H9 (cell line): ENCODE data around the gene KCNJ16. TPM values are rescaled to one million over a fixed set of nuclear protein-coding genes. Genes with fewer than 3 reads are reported as not detected.

Source experiments
- DNase-seq: peaks from one replicate; pipeline ENCODE4 v3.0.0-alpha.2; 2017
- H2AFZ ChIP-seq: one replicate; pipeline ENCODE4 v1.6.1; 2013; ENCODE audit warnings: mild to moderate bottlenecking, low read length, control low read depth, moderate library complexity
- H2AK5ac ChIP-seq: 2 replicates; pipeline ENCODE4 v1.6.1; 2013; ENCODE audit warnings: low read length, control low read depth, mixed read lengths; ENCODE audit not compliant: insufficient read length
- H2BK120ac ChIP-seq: one replicate; pipeline ENCODE4 v1.6.1; 2013; ENCODE audit warnings: low read depth, mild to moderate bottlenecking, low read length, control low read depth, inconsistent platforms; ENCODE audit not compliant: poor library complexity, severe bottlenecking
- H2BK12ac ChIP-seq: 2 replicates; pipeline ENCODE4 v1.6.1; 2013; ENCODE audit warnings: low read length, control low read depth, mixed read lengths, low read depth; ENCODE audit not compliant: insufficient read length
- H2BK15ac ChIP-seq: 2 replicates; pipeline ENCODE4 v1.6.1; 2013; ENCODE audit warnings: low read depth, low read length, control low read depth
- H2BK20ac ChIP-seq: one replicate; pipeline ENCODE4 v1.6.1; 2013; ENCODE audit warnings: low read depth, mild to moderate bottlenecking, low read length, control low read depth, inconsistent platforms; ENCODE audit not compliant: poor library complexity, severe bottlenecking
- H2BK5ac ChIP-seq: 2 replicates; pipeline ENCODE4 v1.6.1; 2013; ENCODE audit warnings: low read length, control low read depth, mixed read lengths; ENCODE audit not compliant: insufficient read length
- H3K14ac ChIP-seq: 2 replicates; pipeline ENCODE4 v1.6.1; 2013; ENCODE audit warnings: low read length, control low read depth; ENCODE audit not compliant: insufficient read depth
- H3K18ac ChIP-seq: 2 replicates; pipeline ENCODE4 v1.6.1; 2013; ENCODE audit warnings: low read depth, mild to moderate bottlenecking, mixed read lengths, low read length, control low read depth; ENCODE audit not compliant: insufficient read length
- H3K23ac ChIP-seq: 2 replicates; pipeline ENCODE4 v1.6.1; 2013; ENCODE audit warnings: low read length, control low read depth, mixed read lengths, low read depth; ENCODE audit not compliant: insufficient read length
- H3K23me2 ChIP-seq: 2 replicates; pipeline ENCODE4 v1.6.1; 2013; ENCODE audit warnings: low read depth, mild to moderate bottlenecking, mixed read lengths, low read length, control low read depth; ENCODE audit not compliant: insufficient read length, poor library complexity, severe bottlenecking
- H3K27ac ChIP-seq: 2 replicates; pipeline ENCODE4 v1.5.1; 2013; ENCODE audit warnings: low read length, control low read depth, mixed read lengths, low read depth; ENCODE audit not compliant: insufficient read length
- H3K27me3 ChIP-seq: 2 replicates; pipeline ENCODE4 v1.6.1; 2013; ENCODE audit warnings: low read length, control low read depth, inconsistent platforms; ENCODE audit not compliant: insufficient read depth
- H3K4ac ChIP-seq: 2 replicates; pipeline ENCODE4 v1.6.1; 2013; ENCODE audit warnings: low read depth, mild to moderate bottlenecking, control low read depth, inconsistent platforms, low read length, moderate library complexity
- H3K4me1 ChIP-seq: 2 replicates; pipeline ENCODE4 v1.6.1; 2013; ENCODE audit warnings: low read length, control low read depth, inconsistent platforms; ENCODE audit not compliant: insufficient read depth
- H3K4me2 ChIP-seq: 2 replicates; pipeline ENCODE4 v1.6.1; 2013; ENCODE audit warnings: low read length, control low read depth, mixed read lengths; ENCODE audit not compliant: insufficient read length, insufficient read depth
- H3K56ac ChIP-seq: 2 replicates; pipeline ENCODE4 v1.6.1; 2013; ENCODE audit warnings: low read depth, mild to moderate bottlenecking, mixed read lengths, low read length, control low read depth; ENCODE audit not compliant: insufficient read length
- H3K79me1 ChIP-seq: 2 replicates; pipeline ENCODE4 v1.6.1; 2013; ENCODE audit warnings: low read depth, mild to moderate bottlenecking, moderate library complexity, low read length, control low read depth, inconsistent platforms; ENCODE audit not compliant: insufficient read depth, poor library complexity, severe bottlenecking
- H3K79me2 ChIP-seq: 2 replicates; pipeline ENCODE4 v1.6.1; 2013; ENCODE audit warnings: low read length, control low read depth, inconsistent platforms; ENCODE audit not compliant: insufficient read depth
- H3K9ac ChIP-seq: 2 replicates; pipeline ENCODE4 v1.6.1; 2013; ENCODE audit warnings: low read length, control low read depth, mixed read lengths; ENCODE audit not compliant: insufficient read length; ENCODE audit errors: extremely low read depth
- H3K9me3 ChIP-seq: one replicate; pipeline ENCODE4 v1.6.1; 2013; ENCODE audit warnings: low read depth, low read length, inconsistent platforms; ENCODE audit not compliant: control insufficient read depth
- H3T11ph ChIP-seq: one replicate; pipeline ENCODE4 v1.6.1; 2013; ENCODE audit warnings: mild to moderate bottlenecking, low read length, control low read depth, inconsistent platforms
- H4K20me1 ChIP-seq: one replicate; pipeline ENCODE4 v1.6.1; 2013; ENCODE audit not compliant: control insufficient read depth, insufficient read length, insufficient read depth
- H4K5ac ChIP-seq: 2 replicates; pipeline ENCODE4 v1.6.1; 2013; ENCODE audit warnings: low read depth, mild to moderate bottlenecking, mixed read lengths, low read length, control low read depth; ENCODE audit not compliant: insufficient read length
- H4K8ac ChIP-seq: replicated peaks from 2 replicates; pipeline ENCODE4 v1.6.1; 2013; ENCODE audit warnings: low read length, control low read depth, mixed read lengths, low read depth; ENCODE audit not compliant: insufficient read length
- H4K91ac ChIP-seq: 2 replicates; pipeline ENCODE4 v1.6.1; 2013; ENCODE audit warnings: low read depth, mild to moderate bottlenecking, moderate library complexity, mixed read lengths, low read length, control low read depth; ENCODE audit not compliant: insufficient read length
- H3K27ac Mint-ChIP-seq, 3 experiments: 2 replicates in 2 of 3; 3 replicates in 1 of 3; pipeline ENCODE4 v1.8.0; 2020 to 2021; ENCODE audit warnings: mixed read lengths in 3 of 3, mild to moderate bottlenecking in 1 of 3, moderate library complexity in 1 of 3
- H3K27me3 Mint-ChIP-seq: 2 replicates; pipeline ENCODE4 v1.8.0; 2021; ENCODE audit warnings: low read depth, mild to moderate bottlenecking, moderate library complexity, mixed read lengths
- H3K36me3 Mint-ChIP-seq, 3 experiments: 2 replicates in 2 of 3; 3 replicates in 1 of 3; pipeline ENCODE4 v1.8.0; 2020 to 2021; ENCODE audit warnings: low read depth in 3 of 3, mixed read lengths in 3 of 3; ENCODE audit not compliant: insufficient read depth in 1 of 3
- H3K4me1 Mint-ChIP-seq, 2 experiments: 2 replicates each; pipeline ENCODE4 v1.8.0; 2020; ENCODE audit warnings: mixed read lengths in 2 of 2
- H3K4me3 Mint-ChIP-seq, 2 experiments: 2 replicates in 1 of 2; 3 replicates in 1 of 2; pipeline ENCODE4 v1.8.0; 2020 to 2021; ENCODE audit warnings: mild to moderate bottlenecking in 2 of 2, mixed read lengths in 2 of 2, moderate library complexity in 1 of 2
- H3K9me3 Mint-ChIP-seq, 2 experiments: 2 replicates in 1 of 2; 3 replicates in 1 of 2; pipeline ENCODE4 v1.8.0; 2020; ENCODE audit warnings: mild to moderate bottlenecking in 2 of 2, mixed read lengths in 2 of 2, moderate library complexity in 1 of 2
- WGBS: extraction: QIAGEN DNeasy Blood & Tissue Kit; methylation state at CpG from one replicate; pipeline ENCODE4 v1.1.7; 2013; ENCODE audit warnings: missing lambda C conversion rate, low lambda C conversion rate, mixed read lengths; ENCODE audit not compliant: insufficient read length; ENCODE audit errors: extremely low coverage; 5-methylcytosine and 5-hydroxymethylcytosine counted together
- total RNA-seq: library from RNA; stranded (reverse); gene quantifications from 2 replicates; pipeline ENCODE4 v1.2.1, GENCODE V29; 2021
- TF ChIP-seq, protein P1 (sequence below): fragments of 200-600 bp; sonication (generic); conservative IDR thresholded peaks from 3 replicates; pipeline ENCODE4 v1.8.0; 2021; ENCODE audit warnings: antibody characterized with exemption, mild to moderate bottlenecking

The KCNJ16 gene
- total RNA-seq, 1 experiment from 2014 or later, result not detected

DNA sequence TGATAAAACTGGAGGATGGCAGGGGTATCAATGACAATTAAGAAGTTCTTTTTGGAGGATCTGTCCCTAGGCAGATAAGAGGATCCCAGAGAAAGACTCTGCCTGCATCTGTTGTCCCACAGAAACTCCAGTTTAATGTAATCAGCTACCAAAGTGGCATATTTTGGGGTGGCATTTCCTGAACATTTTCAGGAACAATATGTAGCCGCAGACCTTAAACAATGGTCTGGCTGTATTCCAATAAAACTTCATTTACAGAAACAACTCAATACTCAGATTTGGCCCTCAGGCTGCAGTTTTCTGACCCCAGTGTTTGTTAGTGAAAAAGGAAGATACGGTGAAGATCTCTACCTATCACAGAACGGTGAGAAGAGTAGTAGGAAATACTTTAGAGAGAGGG is 46.1 kb downstream of the KCNJ16 start:
- no peaks in the 10 kb centered on the region for H3K79me1 ChIP-seq
- no peak overlapping the region for H2BK15ac ChIP-seq
- H2BK5ac ChIP-seq, result no peak overlapping the region
- H3K4ac ChIP-seq, result no peak overlapping the region
- H3K9ac ChIP-seq, result no peak overlapping the region
- no peak overlapping the region for H2AFZ ChIP-seq
- H3K27ac ChIP-seq, result no peak overlapping the region
- H3K4me2 ChIP-seq, result no peak overlapping the region
- H2BK12ac ChIP-seq, result no peak overlapping the region
- DNase-seq, result no peak
- no peak overlapping the region for H2BK20ac ChIP-seq
- no peak overlapping the region for H2AK5ac ChIP-seq
- TF ChIP-seq, protein P1, sequence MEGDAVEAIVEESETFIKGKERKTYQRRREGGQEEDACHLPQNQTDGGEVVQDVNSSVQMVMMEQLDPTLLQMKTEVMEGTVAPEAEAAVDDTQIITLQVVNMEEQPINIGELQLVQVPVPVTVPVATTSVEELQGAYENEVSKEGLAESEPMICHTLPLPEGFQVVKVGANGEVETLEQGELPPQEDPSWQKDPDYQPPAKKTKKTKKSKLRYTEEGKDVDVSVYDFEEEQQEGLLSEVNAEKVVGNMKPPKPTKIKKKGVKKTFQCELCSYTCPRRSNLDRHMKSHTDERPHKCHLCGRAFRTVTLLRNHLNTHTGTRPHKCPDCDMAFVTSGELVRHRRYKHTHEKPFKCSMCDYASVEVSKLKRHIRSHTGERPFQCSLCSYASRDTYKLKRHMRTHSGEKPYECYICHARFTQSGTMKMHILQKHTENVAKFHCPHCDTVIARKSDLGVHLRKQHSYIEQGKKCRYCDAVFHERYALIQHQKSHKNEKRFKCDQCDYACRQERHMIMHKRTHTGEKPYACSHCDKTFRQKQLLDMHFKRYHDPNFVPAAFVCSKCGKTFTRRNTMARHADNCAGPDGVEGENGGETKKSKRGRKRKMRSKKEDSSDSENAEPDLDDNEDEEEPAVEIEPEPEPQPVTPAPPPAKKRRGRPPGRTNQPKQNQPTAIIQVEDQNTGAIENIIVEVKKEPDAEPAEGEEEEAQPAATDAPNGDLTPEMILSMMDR, result no peak
- Mint-ChIP-seq H3K4me1 (peaks cover 4 to 8% of the 10 kb centered on the region in 2 experiments; a peak in 3 of 4 replicates), H3K36me3 (peaks cover 0 to 11% (median 0%) of the 10 kb centered on the region in 3 experiments; a peak in 1 of 7 replicates), H3K4me3 (no peak overlapping the region), H3K9me3 (peaks cover 8% of the 10 kb centered on the region in 2 experiments; a peak in 3 of 5 replicates), H3K27me3 (no peaks in the 10 kb centered on the region), H3K27ac (no peak overlapping the region)
- H3K9me3 ChIP-seq, result no peaks in the 10 kb centered on the region
- WGBS, result no CpG with 5 or more reads among the region's 3 CpGs
- no peaks in the 10 kb centered on the region for H3K23me2 ChIP-seq
- H4K5ac ChIP-seq, result no peak overlapping the region
- no peak overlapping the region for H4K8ac ChIP-seq
- H4K20me1 ChIP-seq, result no peaks in the 10 kb centered on the region
- H3K56ac ChIP-seq, result no peak overlapping the region
- H3K23ac ChIP-seq, result no peak overlapping the region
- H3T11ph ChIP-seq, result no peak overlapping the region
- no peak overlapping the region for H2BK120ac ChIP-seq
- no peaks in the 10 kb centered on the region for H3K79me2 ChIP-seq
- H3K4me1 ChIP-seq, result no peaks in the 10 kb centered on the region
- H3K27me3 ChIP-seq, result no peaks in the 10 kb centered on the region
- no peak overlapping the region for H4K91ac ChIP-seq
- no peak overlapping the region for H3K18ac ChIP-seq
- no peak overlapping the region for H3K14ac ChIP-seq
